Measurements from ENCODE around the gene UBAC2.

The UBAC2 gene

GRCh38 chr13:99383511-99383921 is 182.9 kb downstream of the UBAC2 start:
- no peak overlapping the region for H2AFZ ChIP-seq
- no peaks in the 10 kb centered on the region for H3K36me3 ChIP-seq (ENCODE audit: control insufficient read depth, insufficient read depth, low read length)
- no peak for TF ChIP-seq CTCF (IDR thresholded peaks at IDR 0.05)
- no peaks in the 10 kb centered on the region for H3K9me3 ChIP-seq (ENCODE audit: control insufficient read depth, low read length)
- H3K79me2 ChIP-seq, result no peaks in the 10 kb centered on the region
- H3K27me3 ChIP-seq (ENCODE audit: control insufficient read depth, insufficient read depth, low read length), result no peaks in the 10 kb centered on the region
- no peak overlapping the region for H3K4me3 ChIP-seq (ENCODE audit: low read depth, low read length)
- no peaks in the 10 kb centered on the region for H3K4me1 ChIP-seq
- H3K4me2 ChIP-seq (ENCODE audit: low read length), result no peak overlapping the region
- H3K27ac ChIP-seq, result no peak overlapping the region
- no peak overlapping the region for H3K9ac ChIP-seq

- Histone ChIP-seq H3K36me3 (ENCODE audit: control insufficient read depth, insufficient read depth, low read length) (no peaks in the 10 kb centered on the region), H3K27me3 (ENCODE audit: control insufficient read depth, insufficient read depth, low read length) (no peaks in the 10 kb centered on the region), H3K27ac (no peak overlapping the region), H3K9ac (no peak overlapping the region), H3K4me2 (ENCODE audit: low read length) (no peak overlapping the region), H3K79me2 (no peaks in the 10 kb centered on the region), H3K4me3 (ENCODE audit: low read depth, low read length) (no peak overlapping the region), H3K9me3 (ENCODE audit: control insufficient read depth, low read length) (no peaks in the 10 kb centered on the region), H2AFZ (no peak overlapping the region), H3K4me1 (no peaks in the 10 kb centered on the region)
- TF ChIP-seq CTCF (IDR thresholded peaks at IDR 0.05), result no peak
Measured at GRCh38 chr13:99383946-99384345, 183.3 kb downstream of the UBAC2 start.

GRCh38 chr13:99384468-99384867 is 183.8 kb downstream of the UBAC2 start:
- Histone ChIP-seq H3K27me3 (ENCODE audit: control insufficient read depth, insufficient read depth, low read length) (no peaks in the 10 kb centered on the region), H2AFZ (no peak overlapping the region), H3K4me3 (ENCODE audit: low read depth, low read length) (no peak overlapping the region), H3K27ac (no peak overlapping the region), H3K9ac (no peak overlapping the region), H3K9me3 (ENCODE audit: control insufficient read depth, low read length) (no peaks in the 10 kb centered on the region), H3K4me2 (ENCODE audit: low read length) (no peak overlapping the region), H3K36me3 (ENCODE audit: control insufficient read depth, insufficient read depth, low read length) (no peaks in the 10 kb centered on the region), H3K4me1 (no peaks in the 10 kb centered on the region), H3K79me2 (no peaks in the 10 kb centered on the region)
- no peak for TF ChIP-seq CTCF (IDR thresholded peaks at IDR 0.05)

GRCh38 chr13:99385161-99385560 is 184.5 kb downstream of the UBAC2 start:
- H2AFZ ChIP-seq, result no peak overlapping the region
- no peaks in the 10 kb centered on the region for H3K27me3 ChIP-seq (ENCODE audit: control insufficient read depth, insufficient read depth, low read length)
- H3K4me3 ChIP-seq (ENCODE audit: low read depth, low read length), result no peak overlapping the region
- H3K9me3 ChIP-seq (ENCODE audit: control insufficient read depth, low read length), result no peaks in the 10 kb centered on the region
- TF ChIP-seq CTCF (IDR thresholded peaks at IDR 0.05), result no peak
- no peak overlapping the region for H3K27ac ChIP-seq
- H3K36me3 ChIP-seq (ENCODE audit: control insufficient read depth, insufficient read depth, low read length), result no peaks in the 10 kb centered on the region
- H3K4me2 ChIP-seq (ENCODE audit: low read length), result no peak overlapping the region
- no peak overlapping the region for H3K9ac ChIP-seq
- no peaks in the 10 kb centered on the region for H3K4me1 ChIP-seq
- H3K79me2 ChIP-seq, result no peaks in the 10 kb centered on the region

GRCh38 chr13:99385940-99386339 is 185.3 kb downstream of the UBAC2 start:
- Histone ChIP-seq H3K9me3 (ENCODE audit: control insufficient read depth, low read length) (no peaks in the 10 kb centered on the region), H3K27me3 (ENCODE audit: control insufficient read depth, insufficient read depth, low read length) (no peaks in the 10 kb centered on the region), H3K9ac (no peak overlapping the region), H3K4me1 (no peaks in the 10 kb centered on the region), H3K4me2 (ENCODE audit: low read length) (no peak overlapping the region), H3K4me3 (ENCODE audit: low read depth, low read length) (no peak overlapping the region), H3K27ac (no peak overlapping the region), H3K79me2 (no peaks in the 10 kb centered on the region), H2AFZ (no peak overlapping the region), H3K36me3 (ENCODE audit: control insufficient read depth, insufficient read depth, low read length) (no peaks in the 10 kb centered on the region)
- no peak for TF ChIP-seq CTCF (IDR thresholded peaks at IDR 0.05)
